GM23248 (cell line): ENCODE data around the gene TMEM151B. TPM values are rescaled to one million over a fixed set of nuclear protein-coding genes. Genes with fewer than 3 reads are reported as not detected.

Experiments
- DNase-seq: peaks from one replicate; pipeline ENCODE4 v3.0.0-alpha.2; 2015
- H2AFZ ChIP-seq: fragments of 200-600 bp; sonication (generic); 2 replicates; pipeline ENCODE4 v1.6.1; 2016; ENCODE audit warnings: antibody characterized with exemption
- H3F3A ChIP-seq: fragments of 200-600 bp; sonication (generic); 2 replicates; pipeline ENCODE4 v1.6.1; 2016; ENCODE audit warnings: mild to moderate bottlenecking, antibody characterized with exemption, mixed run types; ENCODE audit not compliant: insufficient read depth
- H3K27ac ChIP-seq: fragments of 200-600 bp; sonication (generic); 2 replicates; pipeline ENCODE4 v1.5.1; 2016; ENCODE audit warnings: mild to moderate bottlenecking
- H3K27me3 ChIP-seq: fragments of 200-600 bp; sonication (generic); replicated peaks from 2 replicates; pipeline ENCODE4 v1.6.1; 2016; ENCODE audit warnings: mild to moderate bottlenecking; ENCODE audit not compliant: insufficient read depth
- H3K36me3 ChIP-seq: fragments of 200-600 bp; sonication (generic); 2 replicates; pipeline ENCODE4 v1.6.1; 2016; ENCODE audit warnings: low read depth, mild to moderate bottlenecking
- H3K4me1 ChIP-seq: fragments of 200-600 bp; sonication (generic); 2 replicates; pipeline ENCODE4 v1.6.1; 2016; ENCODE audit warnings: mild to moderate bottlenecking; ENCODE audit not compliant: insufficient read depth
- H3K4me2 ChIP-seq: fragments of 200-600 bp; sonication (generic); one replicate; pipeline ENCODE4 v1.6.1; 2016; ENCODE audit warnings: mild to moderate bottlenecking; ENCODE audit not compliant: unreplicated experiment
- H3K4me3 ChIP-seq: fragments of 200-600 bp; sonication (generic); 2 replicates; pipeline ENCODE4 v1.5.1; 2016; ENCODE audit warnings: mild to moderate bottlenecking
- H3K79me2 ChIP-seq: fragments of 200-600 bp; sonication (generic); 2 replicates; pipeline ENCODE4 v1.6.1; 2016; ENCODE audit warnings: mild to moderate bottlenecking; ENCODE audit not compliant: insufficient read depth
- H3K9ac ChIP-seq: fragments of 200-600 bp; sonication (generic); 2 replicates; pipeline ENCODE4 v1.6.1; 2016; ENCODE audit warnings: mild to moderate bottlenecking
- H3K9me2 ChIP-seq: fragments of 200-600 bp; sonication (generic); 2 replicates; pipeline ENCODE4 v1.6.1; 2016; ENCODE audit warnings: mixed run types, mild to moderate bottlenecking, moderate library complexity; ENCODE audit not compliant: insufficient read depth
- H3K9me3 ChIP-seq: fragments of 200-600 bp; sonication (generic); one replicate; pipeline ENCODE4 v1.6.1; 2017; ENCODE audit warnings: low read depth
- H4K20me1 ChIP-seq: fragments of 200-600 bp; sonication (generic); 2 replicates; pipeline ENCODE4 v1.6.0; 2016; ENCODE audit not compliant: insufficient read depth
- EZH2 ChIP-seq: fragments of 200-600 bp; sonication (generic); IDR thresholded peaks from 2 replicates; pipeline ENCODE4 v1.6.1; 2018; ENCODE audit warnings: antibody characterized with exemption, mild to moderate bottlenecking; ENCODE audit not compliant: insufficient read depth, poor library complexity, severe bottlenecking
- EZH2phosphoT487 ChIP-seq: fragments of 200-600 bp; sonication (generic); IDR thresholded peaks from 2 replicates; pipeline ENCODE4 v1.6.1; 2018; ENCODE audit warnings: antibody characterized with exemption, moderate library complexity, mild to moderate bottlenecking, low read depth; ENCODE audit not compliant: insufficient read depth
- WGBS, 2 experiments: methylation state at CpG; one replicate each; pipeline ENCODE4 v1.1.6; 2015 to 2017; ENCODE audit warnings: low lambda C conversion rate in 2 of 2, low coverage in 1 of 2; ENCODE audit errors: missing lambda C conversion rate in 2 of 2; 5-methylcytosine and 5-hydroxymethylcytosine counted together
- in situ Hi-C: fragments of 300-500 bp; cut with MboI; formaldehyde crosslinking; loops from 2 replicates; pipeline ENCODE4 v1.15.0; 2020
- polyA plus RNA-seq: library from polyadenylated mRNA; unstranded; fragments of >200 nt; fragmentation: Nextera tagmentation; extraction: Ambion mirVana; gene quantifications from 2 replicates; pipeline ENCODE4 v1.2.1, GENCODE V29; 2016
- total RNA-seq: library from RNA; depleted of rRNA; stranded (reverse); fragments of >200 nt; shearing (Covaris generic); gene quantifications from 2 replicates; pipeline ENCODE4 v1.2.3, GENCODE V29; 2014

The TMEM151B gene
- total and polyA plus RNA-seq, 2 experiments from 2014 or later: not detected

DNA sequence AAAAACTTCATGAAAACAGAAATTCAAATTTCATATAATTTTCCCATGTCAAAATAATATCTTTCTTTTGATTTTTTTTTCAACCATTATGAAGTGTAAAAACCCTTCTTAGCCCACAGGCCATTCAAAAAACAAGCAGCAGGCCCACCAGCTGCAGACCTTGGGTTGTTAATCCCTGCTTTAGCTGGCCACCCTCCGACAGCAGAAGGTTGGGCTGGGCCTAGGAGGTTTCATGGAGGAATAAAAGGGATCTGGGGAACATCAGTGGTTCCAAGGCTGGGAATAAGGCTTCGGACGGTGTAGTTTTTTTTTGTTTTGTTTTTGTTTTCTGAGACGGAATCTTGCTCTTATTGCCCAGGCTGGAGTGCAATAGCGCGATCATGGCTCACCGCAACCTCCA, 26.9 kb upstream of the TMEM151B start:
- H3K27me3 ChIP-seq: no peaks in the 10 kb centered on the region
- H3K79me2 ChIP-seq: peaks cover 15% of the 10 kb centered on the region
- H3K9me3 ChIP-seq: no peaks in the 10 kb centered on the region
- no peak overlapping the region for H2AFZ ChIP-seq
- H3K4me2 ChIP-seq: no peak overlapping the region
- no peak overlapping the region for H3K9ac ChIP-seq
- no peaks in the 10 kb centered on the region for H3K9me2 ChIP-seq
- no peak for DNase-seq
- peaks cover 3% of the 10 kb centered on the region for H3K4me1 ChIP-seq
- TF ChIP-seq EZH2phosphoT487 (no peak), EZH2 (no peak)
- H3K4me3 ChIP-seq: no peak overlapping the region
- 93 to 99% methylated on average over 5 to 7 of the region's 7 CpGs for WGBS, 2 experiments
- in situ Hi-C loops: no loop called here
- H4K20me1 ChIP-seq: peaks cover 6% of the 10 kb centered on the region; the same call in 1 of the 2 replicates
- peaks cover 4% of the 10 kb centered on the region; the same call in 1 of the 2 replicates for H3K36me3 ChIP-seq
- H3F3A ChIP-seq: peaks cover 16% of the 10 kb centered on the region
- no peak overlapping the region for H3K27ac ChIP-seq

DNA sequence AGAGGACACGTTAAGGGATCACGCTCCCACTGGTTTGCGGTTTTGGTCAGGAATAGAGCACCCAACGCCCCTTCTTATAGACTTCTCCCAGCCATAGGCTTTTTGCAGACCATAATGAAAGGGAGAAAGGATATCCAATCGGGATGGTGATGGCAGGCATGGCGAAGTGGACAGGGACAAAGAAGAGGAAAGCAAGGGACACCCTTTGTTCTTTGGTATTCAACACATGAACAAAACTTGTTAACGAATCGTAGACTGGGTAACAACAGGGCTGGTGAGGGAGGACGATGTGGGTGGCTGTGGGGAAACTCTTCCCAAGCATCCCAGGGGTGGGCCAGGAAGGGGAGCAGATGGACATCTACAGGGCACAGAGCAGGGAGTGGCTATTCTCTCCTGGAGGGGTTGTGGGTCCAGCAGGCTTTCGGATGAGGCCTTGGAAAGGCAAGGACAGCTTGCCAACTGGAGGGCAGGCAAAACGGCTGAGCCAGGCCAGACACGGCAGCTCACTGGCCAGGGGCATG, 24.8 kb upstream of the TMEM151B start:
- Histone ChIP-seq H3K9ac (peak overlapping the region; percentile 99), H3K27ac (peak overlapping the region; percentile 27), H3K9me2 (no peaks in the 10 kb centered on the region), H3K4me1 (peaks cover 16% of the 10 kb centered on the region), H3K27me3 (no peaks in the 10 kb centered on the region), H3K4me2 (peak overlapping the region; percentile 100), H3K4me3 (peak overlapping the region; percentile 100), H3F3A (peaks cover 32% of the 10 kb centered on the region), H3K79me2 (peaks cover 36% of the 10 kb centered on the region), H2AFZ (peak overlapping the region; percentile 96), H3K9me3 (no peaks in the 10 kb centered on the region), H3K36me3 (peaks cover 25% of the 10 kb centered on the region), H4K20me1 (peaks cover 24% of the 10 kb centered on the region; the same call in 1 of the 2 replicates)
- 60 to 62% methylated on average over 12 of the region's 12 CpGs for WGBS, 2 experiments
- in situ Hi-C loops: no loop called here
- no peak for DNase-seq
- TF ChIP-seq EZH2phosphoT487 (no peak), EZH2 (no peak)

DNA sequence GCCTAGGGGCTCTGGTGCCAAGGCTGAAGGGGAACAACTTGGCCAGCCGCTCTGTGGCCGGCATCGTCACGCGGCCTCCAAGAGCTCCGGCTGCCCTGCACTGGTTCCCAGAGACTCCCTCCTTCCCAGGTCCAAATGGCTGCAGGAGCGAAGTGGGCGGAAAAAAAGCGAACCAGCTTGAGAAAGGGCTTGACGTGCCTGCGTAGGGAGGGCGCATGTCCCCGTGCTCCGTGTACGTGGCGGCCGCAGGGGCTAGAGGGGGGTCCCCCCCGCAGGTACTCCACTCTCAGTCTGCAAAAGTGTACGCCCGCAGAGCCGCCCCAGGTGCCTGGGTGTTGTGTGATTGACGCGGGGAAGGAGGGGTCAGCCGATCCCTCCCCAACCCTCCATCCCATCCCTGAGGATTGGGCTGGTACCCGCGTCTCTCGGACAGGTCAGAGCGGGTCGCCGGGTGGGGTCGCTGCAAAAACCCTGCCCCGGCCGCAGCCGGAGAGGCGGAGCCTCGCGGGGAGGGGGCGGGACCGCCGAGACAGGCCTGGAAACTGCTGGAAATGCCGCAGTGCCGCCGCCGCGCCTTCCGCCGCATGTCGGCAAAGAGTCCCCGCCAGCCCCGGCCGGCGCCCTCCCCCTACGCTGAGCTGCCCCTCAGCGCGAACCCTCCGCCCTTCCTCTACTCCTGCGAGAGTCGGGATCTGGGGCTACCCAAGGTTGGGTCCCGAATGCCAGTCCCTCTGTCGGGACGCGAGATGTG, 24.2 kb upstream of the TMEM151B start:
- H3K4me1 ChIP-seq: peaks cover 19% of the 10 kb centered on the region
- no peaks in the 10 kb centered on the region for H3K9me3 ChIP-seq
- peaks cover 42% of the 10 kb centered on the region for H3K79me2 ChIP-seq
- in situ Hi-C loops: no loop called here
- H2AFZ ChIP-seq: peak overlapping the region; percentile 96
- peak overlapping the region; percentile 99 for H3K9ac ChIP-seq
- H4K20me1 ChIP-seq: peaks cover 29% of the 10 kb centered on the region; the same call in 1 of the 2 replicates
- H3K4me3 ChIP-seq: peak overlapping the region; percentile 100
- no peaks in the 10 kb centered on the region for H3K9me2 ChIP-seq
- H3K4me2 ChIP-seq: peak overlapping the region; percentile 100
- WGBS, 2 experiments: 1 to 4% methylated on average over 41 to 58 of the region's 62 CpGs
- H3K27me3 ChIP-seq: no peaks in the 10 kb centered on the region
- DNase-seq: peak; percentile 83
- peaks cover 31% of the 10 kb centered on the region for H3K36me3 ChIP-seq
- peak overlapping the region; percentile 33 for H3K27ac ChIP-seq
- TF ChIP-seq EZH2phosphoT487 (no peak), EZH2 (no peak)
- peaks cover 39% of the 10 kb centered on the region for H3F3A ChIP-seq

DNA sequence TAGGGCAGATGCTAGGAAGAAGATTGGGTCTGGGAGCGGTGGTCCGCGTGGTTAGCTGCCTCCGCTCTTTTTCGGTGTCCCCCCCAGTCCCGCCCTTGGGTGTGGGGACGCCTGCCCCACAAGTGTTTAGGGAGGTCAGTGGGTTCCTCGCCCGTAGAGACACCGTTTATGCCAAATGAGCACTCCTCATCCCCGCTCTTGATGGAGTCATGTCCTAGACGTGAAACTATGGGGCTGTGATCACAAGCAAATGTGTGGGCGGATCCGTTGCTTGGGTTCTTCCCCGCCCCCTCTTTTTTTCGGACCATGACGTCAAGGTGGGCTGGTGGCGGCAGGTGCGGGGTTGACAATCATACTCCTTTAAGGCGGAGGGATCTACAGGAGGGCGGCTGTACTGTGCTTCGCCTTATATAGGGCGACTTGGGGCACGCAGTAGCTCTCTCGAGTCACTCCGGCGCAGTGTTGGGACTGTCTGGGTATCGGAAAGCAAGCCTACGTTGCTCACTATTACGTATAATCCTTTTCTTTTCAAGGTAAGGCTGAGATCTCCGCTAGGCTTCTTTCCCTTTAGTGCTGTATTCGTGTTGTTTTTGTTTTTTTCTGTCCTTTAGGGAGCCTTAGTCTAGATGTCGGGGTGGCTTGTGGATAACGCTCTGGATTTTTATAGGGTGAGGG, 23.4 kb upstream of the TMEM151B start, which contains the start of gene HSP90AB1:
HSP90AB1 (plus strand) TSS at position 439 of the 675 bp plus-strand sequence. CDS start 1,529 bp downstream, outside the sequence.
- TF ChIP-seq EZH2phosphoT487: no peak
- no peak for TF ChIP-seq EZH2
- H3K36me3 ChIP-seq: peaks cover 38% of the 10 kb centered on the region

More for the DNA sequence above, 23.4 kb upstream of the TMEM151B start, which contains the start of gene HSP90AB1:
- peak within 1 kb of the TSS; percentile 93 for H3K27ac ChIP-seq
- H3K9ac ChIP-seq: peak within 1 kb of the TSS; percentile 99
- WGBS, 2 experiments: 1 to 2% methylated on average over 33 to 34 of the region's 34 CpGs
- in situ Hi-C loops: no loop called here
- peak within 1 kb of the TSS; percentile 100 for H3K4me2 ChIP-seq
- peaks cover 46% of the 10 kb centered on the region for H3F3A ChIP-seq
- H3K4me3 ChIP-seq: peak within 1 kb of the TSS; percentile 100
- peak within 1 kb of the TSS; percentile 96 for H2AFZ ChIP-seq
- H4K20me1 ChIP-seq: peaks cover 34% of the 10 kb centered on the region; the same call in 1 of the 2 replicates
- H3K9me2 ChIP-seq: no peaks in the 10 kb centered on the region
- H3K79me2 ChIP-seq: peaks cover 49% of the 10 kb centered on the region
- peak; percentile 97 for DNase-seq
- no peaks in the 10 kb centered on the region for H3K27me3 ChIP-seq
- H3K4me1 ChIP-seq: peaks cover 19% of the 10 kb centered on the region
- no peaks in the 10 kb centered on the region for H3K9me3 ChIP-seq
